K562 (cell line): ENCODE results near the gene OCA2.

Source experiments
- FOXJ3 ChIP-seq: sonication (generic); formaldehyde crosslinking; IDR thresholded peaks from 2 replicates; pipeline ENCODE4 v1.4.0; 2020; ENCODE audit warnings: mild to moderate bottlenecking, missing genetic modification reagents
- ZNF76 ChIP-seq: fragments of 250-450 bp; sonication (Bioruptor Pico); IDR thresholded peaks from 2 replicates; pipeline ENCODE4 v1.4.0; 2020; ENCODE audit warnings: mild to moderate bottlenecking, moderate library complexity, borderline replicate concordance

DNA sequence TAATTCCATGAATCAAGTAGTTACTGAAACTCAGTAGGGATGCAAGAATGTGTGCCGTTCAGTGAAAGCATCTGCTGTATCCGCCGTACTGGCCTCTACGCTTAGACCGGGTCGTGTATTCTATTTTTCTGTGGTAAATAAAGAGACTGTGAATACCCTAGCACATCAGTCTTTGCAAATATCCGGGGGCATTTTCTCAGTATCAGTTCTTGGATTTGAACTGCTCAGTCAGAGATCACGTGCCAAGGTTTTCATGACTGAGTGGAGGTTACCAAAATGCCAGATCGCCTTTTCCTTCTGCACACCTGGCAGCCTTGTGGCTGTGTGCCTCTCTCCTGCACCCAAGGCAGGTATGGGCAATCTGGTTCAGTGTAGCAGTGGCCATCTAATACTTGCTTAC, 377.0 kb downstream of the OCA2 start:
- TF ChIP-seq FOXJ3, result no peak
- no peak for TF ChIP-seq ZNF76 (CRISPR knock-in tag)
